HG03457 (cell line): ENCODE results near the gene ARL8A.
"Not testable (repeated sequence)": the region's sequence is repeated elsewhere in the genome, so short reads cannot be mapped to it uniquely, and the experiment has no call there.

Source experiments
- ATAC-seq: cut with Tn5 transposase; IDR thresholded peaks from one replicate; pipeline ENCODE4 v1.9.1; 2021; ENCODE audit warnings: moderate number of reproducible peaks; ENCODE audit not compliant: unreplicated experiment

The ARL8A gene

DNA sequence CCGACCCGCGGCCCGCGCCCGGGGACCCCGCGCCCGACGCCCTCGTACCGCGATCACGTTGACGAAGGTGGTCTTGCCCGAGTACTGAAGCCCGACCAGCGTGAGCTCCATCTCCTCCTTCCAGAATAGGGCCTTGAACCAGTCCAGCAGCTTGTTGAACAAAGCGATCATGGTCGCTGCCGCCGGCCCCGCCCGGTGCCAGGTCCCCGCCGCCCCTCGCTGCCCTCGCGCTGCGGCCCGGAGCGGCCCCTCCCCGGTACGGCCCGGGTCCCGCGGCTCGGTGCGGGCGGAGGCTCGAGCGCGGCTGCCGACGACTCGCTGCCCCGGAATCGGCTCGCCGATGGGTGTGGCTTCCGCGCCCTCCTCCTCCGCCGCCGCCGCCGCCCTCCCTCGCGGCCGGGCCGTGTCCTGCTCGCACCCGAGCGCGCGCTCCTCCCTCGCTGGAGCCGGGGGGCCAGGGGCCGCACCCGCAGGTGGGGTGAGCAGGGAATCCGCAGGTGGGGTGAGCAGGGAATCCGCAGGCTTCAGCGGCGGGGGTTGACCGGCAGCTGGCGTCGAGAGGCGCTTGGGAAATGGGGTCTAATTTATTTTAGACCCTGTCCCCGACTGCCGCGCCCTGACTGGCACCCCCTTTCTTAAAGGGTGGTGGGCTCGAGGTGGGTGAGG, at the start of gene ARL8A:
Gene ARL8A (minus strand): TSS at position 336 of the 666 bp plus-strand sequence. CDS start 165 bp downstream, at position 171.
- ATAC-seq, result no peak

DNA sequence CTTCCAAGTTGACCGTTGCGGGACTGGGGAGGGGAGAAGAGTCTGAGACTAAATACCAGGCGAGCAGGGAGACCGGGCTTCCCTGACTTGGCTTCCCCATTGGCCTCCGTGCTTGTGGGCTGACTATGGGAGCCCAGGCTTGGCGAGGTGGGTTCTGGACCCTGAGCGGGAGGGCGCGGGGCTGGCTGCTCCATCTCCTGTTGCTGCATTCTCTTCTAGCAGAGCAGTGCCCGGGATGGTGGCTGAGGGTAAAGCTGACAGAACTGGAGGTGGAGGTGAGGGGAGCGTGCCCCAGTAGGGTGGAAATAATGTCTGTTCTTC, 49.8 kb upstream of the ARL8A start:
- no peak for ATAC-seq

- no peak for ATAC-seq
Measured at GRCh38 chr1:202193614-202194327, 49.2 kb upstream of the ARL8A start, which contains the start of gene LGR6. TSS of gene LGR6 (plus strand) at chr1:202193799. CDS start at chr1:202193990, 191 bp downstream.

DNA sequence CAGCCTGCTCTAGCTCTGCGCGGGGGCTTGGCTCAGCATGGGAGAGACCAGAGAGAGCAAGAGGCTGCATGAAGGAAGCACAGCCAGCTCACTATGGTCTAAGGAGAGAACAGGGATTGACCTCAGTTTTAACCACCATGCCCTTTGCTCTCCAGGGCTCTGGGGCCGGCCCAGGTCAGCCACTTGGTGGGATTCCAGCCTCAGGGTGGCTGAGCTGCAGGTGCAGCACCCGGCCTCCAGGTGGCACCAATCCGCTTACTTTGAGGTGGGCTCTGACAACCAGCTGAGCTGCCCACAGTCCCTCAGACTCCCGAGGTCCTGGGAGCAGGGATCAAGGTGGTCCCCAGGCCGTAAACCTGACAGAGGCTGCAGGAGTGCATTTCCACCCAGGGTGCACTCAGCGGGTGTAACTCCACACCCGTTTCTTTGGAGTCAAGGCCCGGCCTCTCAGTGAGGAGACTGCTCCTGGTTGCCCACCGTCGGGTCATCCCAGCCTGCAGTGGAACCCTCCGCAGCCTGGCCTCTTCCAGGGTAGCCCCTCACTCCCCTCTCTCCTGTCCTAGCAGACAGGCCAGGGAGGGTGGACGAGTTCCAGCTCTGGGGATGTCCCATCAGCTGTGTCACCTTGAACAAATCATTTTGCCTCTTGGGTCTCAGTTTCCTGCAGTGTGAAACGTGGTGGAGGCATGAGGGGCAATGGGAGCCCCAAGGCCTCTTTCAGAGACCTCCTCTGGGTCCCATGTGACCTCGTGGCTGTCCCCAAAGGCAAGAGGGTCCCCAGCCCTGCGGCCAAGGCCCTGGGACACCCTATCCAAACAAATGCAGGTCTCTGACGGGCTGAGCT, 48.5 kb upstream of the ARL8A start:
- no peak for ATAC-seq

DNA sequence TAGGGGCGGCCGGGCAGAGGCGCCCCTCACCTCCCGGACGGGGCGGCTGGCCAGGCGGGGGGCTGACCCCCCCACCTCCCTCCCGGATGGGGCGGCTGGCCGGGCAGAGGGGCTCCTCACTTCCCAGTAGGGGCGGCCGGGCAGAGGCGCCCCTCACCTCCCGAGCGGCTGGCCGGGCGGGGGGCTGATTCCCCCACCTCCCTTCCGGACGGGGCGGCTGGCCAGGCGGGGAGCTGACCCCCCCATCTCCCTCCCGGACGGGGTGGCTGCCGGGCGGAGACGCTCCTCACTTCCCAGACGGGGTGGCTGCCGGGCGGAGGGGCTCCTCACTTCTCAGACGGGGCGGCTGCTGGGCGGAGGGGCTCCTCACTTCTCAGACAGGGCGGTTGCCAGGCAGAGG, 46.9 kb upstream of the ARL8A start:
- ATAC-seq, result not testable (repeated sequence)

DNA sequence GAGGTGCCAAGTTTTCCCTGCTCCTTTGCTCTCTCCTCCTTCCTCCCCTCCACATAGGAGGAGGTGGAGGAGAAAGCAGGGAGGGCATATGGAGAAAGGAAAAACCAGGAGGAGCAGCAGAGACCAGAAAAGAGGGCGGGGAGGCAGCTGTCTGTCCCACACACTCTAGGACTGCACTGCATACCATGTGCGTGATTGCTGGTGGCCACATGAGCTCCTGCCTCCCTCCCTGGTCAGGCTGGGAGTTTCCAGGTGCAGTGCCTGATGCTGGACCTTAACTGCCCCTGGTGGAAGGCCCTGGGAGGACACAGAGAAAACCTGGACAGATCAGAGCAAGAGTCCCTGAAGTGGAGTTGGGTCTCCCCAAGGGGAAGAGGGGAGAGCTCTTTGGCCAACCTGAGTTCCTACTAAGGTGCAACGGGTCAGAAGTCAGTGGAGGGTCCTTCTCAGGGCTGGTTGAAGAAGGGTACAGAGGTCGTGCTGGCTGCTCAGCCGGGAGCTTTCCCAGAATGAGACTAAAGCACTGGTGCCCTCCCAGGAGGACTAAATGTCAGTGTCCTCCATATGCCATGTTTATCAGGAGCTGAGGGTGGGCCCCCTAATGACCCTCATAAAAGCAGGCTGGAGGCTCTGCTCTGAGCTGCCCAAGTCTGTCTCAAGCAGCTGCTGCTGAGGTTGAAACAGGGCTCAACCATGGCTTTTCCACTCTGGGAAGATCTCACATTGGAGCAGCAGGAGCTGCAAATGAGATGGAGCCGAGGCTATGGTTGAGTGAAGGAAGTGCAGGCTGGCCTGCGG, 45.6 kb upstream of the ARL8A start:
- ATAC-seq, result no peak

- no peak for ATAC-seq
Measured at GRCh38 chr1:202189001-202189790, 44.7 kb upstream of the ARL8A start.

- no peak for ATAC-seq
Measured at GRCh38 chr1:202187697-202188407, 43.3 kb upstream of the ARL8A start.

DNA sequence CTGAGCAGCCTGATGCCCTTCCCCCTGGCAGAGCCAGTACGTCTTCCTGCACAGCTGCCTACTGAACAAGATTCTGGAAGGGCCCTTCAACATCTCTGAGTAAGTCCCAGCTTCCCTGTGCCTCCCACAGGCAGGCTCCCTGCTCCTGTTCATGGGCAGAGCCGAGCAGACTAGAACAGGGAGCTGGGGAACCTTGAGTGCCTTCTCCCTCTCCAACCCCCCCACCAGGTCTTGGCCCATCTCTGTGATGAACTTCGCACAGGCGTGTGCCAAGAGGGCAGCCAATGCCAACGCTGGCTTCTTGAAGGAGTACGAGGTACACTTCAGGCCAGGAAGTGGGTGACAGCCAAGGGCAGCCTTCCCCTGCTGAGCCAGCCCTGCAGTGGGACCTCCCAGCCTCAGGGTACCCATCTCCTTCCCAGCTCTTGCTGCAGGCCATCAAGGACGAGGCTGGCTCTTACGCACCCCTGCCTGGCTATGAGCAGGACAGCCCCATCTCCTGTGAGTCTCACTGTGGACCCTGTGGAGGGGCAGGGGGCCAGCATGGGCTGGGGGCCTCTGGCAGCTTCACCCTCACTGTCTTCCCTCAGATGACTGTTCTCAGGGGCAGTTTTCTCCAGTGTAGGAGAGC, 42.6 kb upstream of the ARL8A start:
- ATAC-seq, result no peak

GRCh38 chr1:202186327-202186726, 41.8 kb upstream of the ARL8A start:
- ATAC-seq, result no peak

DNA sequence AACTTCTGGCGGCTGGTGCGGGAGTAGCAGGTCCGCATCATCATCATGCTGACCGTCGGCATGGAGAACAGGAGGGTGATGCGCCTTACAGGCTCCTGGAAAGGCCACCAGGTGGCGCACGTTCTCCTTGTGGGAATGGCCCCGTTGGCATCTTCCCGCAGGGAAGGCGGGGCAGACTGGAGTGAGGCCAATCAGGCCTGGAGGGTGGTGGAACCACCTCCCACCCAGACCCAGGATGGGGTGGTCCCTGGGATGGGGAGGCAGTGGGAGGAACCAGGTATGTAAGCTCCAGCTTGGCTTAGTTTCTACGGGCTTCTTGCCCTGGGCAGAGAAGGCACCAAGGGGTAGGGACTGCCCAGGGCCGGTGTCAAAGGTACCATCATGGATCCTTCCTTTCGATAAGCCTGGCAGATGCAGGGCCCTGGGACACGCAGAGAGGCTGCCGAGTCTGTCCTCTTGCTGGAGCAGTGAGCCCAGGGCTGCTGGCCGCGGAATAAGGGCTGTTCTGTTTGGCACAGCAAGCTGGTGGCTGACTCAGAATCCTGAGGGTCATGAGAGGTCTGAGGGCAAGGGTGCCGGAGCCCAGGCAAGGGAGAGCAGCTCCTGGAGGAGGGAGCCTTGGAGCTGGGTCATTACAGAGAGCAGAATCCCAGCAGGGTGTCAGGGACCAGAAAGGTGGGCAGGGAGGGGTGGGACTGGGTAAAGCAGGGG, 40.4 kb upstream of the ARL8A start:
- no peak for ATAC-seq

- ATAC-seq, result no peak
Measured at GRCh38 chr1:202182040-202182877, 37.7 kb upstream of the ARL8A start.

- no peak for ATAC-seq
Measured at GRCh38 chr1:202181586-202181985, 37.0 kb upstream of the ARL8A start.

DNA sequence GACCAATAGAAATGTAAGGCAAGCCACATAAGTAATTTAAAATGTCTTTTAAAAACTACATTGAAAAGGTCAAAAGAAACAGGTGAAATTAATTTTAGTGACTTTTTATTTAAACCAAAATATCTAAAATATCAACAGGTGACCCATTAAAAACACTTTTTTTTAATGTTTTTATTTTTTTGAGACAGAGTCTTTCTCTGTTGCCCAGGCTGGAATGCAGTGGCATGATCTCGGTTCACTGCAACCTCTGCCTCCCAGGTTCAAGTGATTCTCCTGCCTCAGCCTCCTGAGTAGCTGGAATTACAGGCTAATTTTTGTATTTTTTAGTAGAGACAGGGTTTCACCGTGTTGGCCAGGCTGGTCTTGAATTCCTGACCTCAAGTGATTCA, 36.2 kb upstream of the ARL8A start:
- not testable (repeated sequence) for ATAC-seq

GRCh38 chr1:202179828-202180750, 35.6 kb upstream of the ARL8A start:
- no peak for ATAC-seq
